Heart left ventricle (tissue), 13 donors: ENCODE results near the gene IGSF9.

Source experiments
- CTCF ChIP-seq, 12 donors: fragments of 200-600 bp; sonication (generic) in 4 of 12; IDR thresholded peaks; one replicate each; pipeline versions ENCODE4 v1.5.0 to v1.8.0; 2018 to 2022; ENCODE audit warnings: antibody characterized with exemption in 12 of 12, mild to moderate bottlenecking in 5 of 12
- POLR2A ChIP-seq, 2 donors: fragments of 450-650 bp; IDR thresholded peaks; one replicate each; pipeline ENCODE4 v1.6.1; 2017; ENCODE audit warnings: antibody characterized with exemption in 2 of 2, mild to moderate bottlenecking in 2 of 2, moderate library complexity in 2 of 2
- donor health status: ischemic (EF 13 %, LVEDD 7.1; RV severe dilation, severe dysfunction).
- donor health status: DM: no; HTN: yes; CAD: no.
- donor health status: DM: no; HTN: no; CAD: no.
- donor health status: ischemic (EF 25% LVEDD 6.9; RV normal size, moderate dysfunction).
- donor health status: ischemic (EF 25% LVEDD 5.7; RV mildly dilated, moderate dysfunction).
- donor health status: ischemic (EF 35%, LVEDD 5.7; RV mildly dilated, moderate dysfunction).
- donor health status: nonischemic (EF 11% LVEDD 7.7; RV severe dilation, severe dysfunction).
- donor health status: DM: yes; HTN: yes; CAD: no.
- donor health status: PGD.
- donor health status: ischemic (EF 29% LVEDD 5.4; RV normal size, mild dysfunction).
- donor health status: nonischemic (EF 23%, LVEDD 6.1; RV moderate dilation, normal function).

- no peak for TF ChIP-seq CTCF (IDR thresholded peaks at IDR 0.05)
- TF ChIP-seq POLR2A (IDR thresholded peaks at IDR 0.05): no peak
Observed at GRCh38 chr1:159989581-159989980, 44.2 kb upstream of the IGSF9 start.
